Right ventricle myocardium superior (tissue), 1 donor: ENCODE results near the gene PPP2R5B. TPM values are rescaled to one million over a fixed set of nuclear protein-coding genes. Genes with fewer than 3 reads are reported as not detected.

ENCODE experiments used
- ATAC-seq: fragments of 200-7000 bp; cut with Tn5 transposase; one replicate; pipeline ENCODE4 v1.9.1; 2020; ENCODE audit warnings: mild to moderate bottlenecking; ENCODE audit not compliant: poor library complexity
- DNase-seq: peaks from one replicate; pipeline ENCODE4 v3.0.0-alpha.2; 2020
- intact Hi-C: fragments of 100-400 bp; cut with DNase I; formaldehyde crosslinking; loops from one replicate; pipeline ENCODE4 v1.11.2; 2022
- total RNA-seq: library from RNA; stranded (reverse); fragmentation: NEBNext Ultra II Directional; extraction: Animal tissue kit (Norgen Biotek cat#: 25700); gene quantifications from one replicate; pipeline ENCODE4 v1.2.1, GENCODE V29; 2021
- donor health status: DM: no; HTN: yes; CAD: no; lungs with severe emphysema.

Gene PPP2R5B
- total RNA-seq, 1 donor from 2014 or later = 20.6 TPM

DNA sequence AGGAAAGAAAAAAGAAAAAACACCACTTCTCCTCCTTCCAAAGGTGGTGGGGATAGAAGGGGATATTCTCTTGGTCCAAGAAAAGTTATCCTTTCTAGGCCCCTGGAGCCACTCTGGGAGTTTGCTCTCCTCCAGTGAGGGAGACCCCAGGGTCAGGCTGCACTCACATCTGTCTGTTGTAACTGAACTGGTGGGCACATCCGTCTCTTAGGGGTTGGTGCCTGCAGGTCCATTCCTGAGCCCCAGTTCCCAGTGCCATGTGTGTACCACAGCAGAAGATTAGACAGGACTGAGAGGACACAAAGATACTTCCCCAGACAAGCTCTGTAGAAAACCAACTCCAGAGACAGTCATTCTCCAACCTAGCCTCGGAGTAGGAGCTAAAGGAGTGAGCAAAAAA lies 4.4 kb upstream of the PPP2R5B start:
- intact Hi-C loops = no loop called here
- DNase-seq (peak; percentile 14), ATAC-seq (no peak)

DNA sequence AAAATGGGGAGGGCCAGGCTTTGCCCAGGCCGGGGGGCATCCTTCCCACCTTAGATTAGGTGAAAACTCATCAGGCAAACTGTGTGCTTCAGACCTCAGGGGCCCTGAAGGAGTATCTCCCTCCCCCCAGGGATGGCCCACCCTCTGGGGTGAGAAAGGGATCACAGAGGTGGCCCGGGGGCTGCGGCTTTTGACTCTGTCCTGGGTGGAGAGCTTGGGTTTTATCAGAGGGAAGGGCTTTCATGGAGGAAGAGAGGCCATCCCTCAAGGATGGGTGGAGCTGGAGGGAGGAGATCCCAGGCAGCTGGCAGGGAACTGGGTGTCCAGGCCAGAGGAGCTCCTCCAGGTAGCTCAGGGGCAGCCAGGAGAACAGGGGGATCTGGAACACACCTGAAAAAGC lies 3.1 kb upstream of the PPP2R5B start:
- no peak for ATAC-seq
- no peak for DNase-seq
- intact Hi-C loops = no loop called here

DNA sequence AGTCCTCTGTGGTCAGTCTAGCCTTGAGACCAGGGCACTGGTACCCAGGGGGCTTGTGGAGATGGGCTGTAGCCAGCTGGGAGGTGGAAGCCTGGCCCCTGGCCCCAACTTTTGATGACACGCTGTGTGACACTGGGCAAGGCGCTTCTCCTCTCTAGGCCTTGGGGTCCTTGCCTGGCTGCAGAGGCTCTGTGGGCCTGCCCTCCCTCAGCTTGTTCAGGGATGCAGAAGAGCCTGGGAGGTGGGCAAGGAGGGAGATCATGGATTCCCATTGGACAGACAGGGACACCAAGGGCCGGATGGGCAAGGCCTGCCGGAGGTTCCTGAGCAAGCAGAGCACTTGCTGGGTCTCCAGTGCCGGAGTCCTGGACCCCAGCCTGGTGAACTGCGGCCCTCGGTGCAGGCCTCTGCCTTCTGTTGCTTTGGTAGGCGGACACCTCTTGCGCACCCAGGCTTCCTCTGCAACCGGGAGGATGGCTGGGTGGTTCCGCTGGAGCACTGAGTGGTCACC lies 1.3 kb upstream of the PPP2R5B start:
- intact Hi-C loops = no loop called here
- DNase-seq (no peak), ATAC-seq (no peak)

DNA sequence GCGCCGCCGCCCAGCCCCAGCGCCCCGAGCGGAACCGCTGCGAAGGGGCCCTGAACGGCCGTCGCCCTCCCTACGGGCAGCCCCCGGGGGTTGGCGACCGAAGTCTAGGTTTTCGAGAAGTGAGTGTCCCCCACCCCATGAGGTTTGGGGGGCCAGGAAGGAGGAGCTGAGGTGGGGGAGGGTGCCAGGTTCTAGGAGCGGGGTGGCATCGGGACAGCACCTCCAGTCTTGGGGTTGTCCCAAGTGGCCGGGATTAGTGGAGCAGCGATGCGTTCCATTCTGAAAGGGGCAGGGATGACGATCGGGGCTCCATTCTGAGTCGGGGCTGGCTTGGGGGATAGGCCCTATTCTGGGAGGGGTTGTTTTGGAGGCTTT lies 408 bp downstream of the PPP2R5B start:
- intact Hi-C loops = no loop called here
- ATAC-seq = peak; percentile 8

DNA sequence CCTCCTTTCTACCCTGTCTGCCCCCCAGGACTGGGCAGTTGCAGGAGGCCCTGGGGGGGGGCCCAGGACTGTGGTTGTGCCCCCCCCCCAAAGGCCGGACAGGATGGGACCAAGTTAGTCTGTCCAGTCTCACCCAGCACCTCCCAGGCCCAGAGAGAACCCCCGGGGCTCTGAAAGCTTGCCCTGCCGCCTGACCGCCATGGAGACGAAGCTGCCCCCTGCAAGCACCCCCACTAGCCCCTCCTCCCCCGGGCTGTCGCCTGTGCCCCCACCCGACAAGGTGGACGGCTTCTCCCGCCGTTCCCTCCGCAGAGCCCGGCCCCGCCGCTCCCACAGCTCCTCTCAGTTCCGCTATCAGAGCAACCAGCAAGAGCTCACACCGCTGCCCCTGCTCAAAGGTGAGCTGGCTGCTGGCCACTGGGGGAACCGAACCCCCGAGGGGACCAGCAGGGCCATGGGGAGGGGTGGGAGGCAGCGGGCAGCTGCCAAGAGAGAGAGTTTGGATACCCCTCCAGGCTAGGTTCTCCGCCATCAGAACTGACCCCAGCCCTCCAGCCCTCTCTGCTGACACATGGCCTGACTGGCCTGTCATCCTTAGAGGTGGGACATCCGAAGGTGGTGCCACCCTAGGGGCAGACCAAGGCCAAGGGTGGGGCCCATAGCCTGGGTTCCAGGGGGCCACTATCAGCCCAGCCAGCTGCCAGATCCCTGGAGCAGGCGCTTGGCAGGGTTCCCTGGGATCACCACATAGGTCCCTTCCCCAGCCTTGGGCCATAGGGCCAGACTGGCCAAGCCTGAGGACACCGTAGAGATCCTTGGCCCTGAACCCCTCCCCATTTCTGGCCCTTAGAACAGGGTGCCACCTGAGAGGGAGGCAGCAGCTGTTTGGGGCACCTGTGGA lies 1.3 kb downstream of the PPP2R5B start:
- ATAC-seq (no peak), DNase-seq (no peak)
- intact Hi-C loops = no loop called here

More for the DNA sequence above, 408 bp downstream of the PPP2R5B start:
- no peak for DNase-seq

DNA sequence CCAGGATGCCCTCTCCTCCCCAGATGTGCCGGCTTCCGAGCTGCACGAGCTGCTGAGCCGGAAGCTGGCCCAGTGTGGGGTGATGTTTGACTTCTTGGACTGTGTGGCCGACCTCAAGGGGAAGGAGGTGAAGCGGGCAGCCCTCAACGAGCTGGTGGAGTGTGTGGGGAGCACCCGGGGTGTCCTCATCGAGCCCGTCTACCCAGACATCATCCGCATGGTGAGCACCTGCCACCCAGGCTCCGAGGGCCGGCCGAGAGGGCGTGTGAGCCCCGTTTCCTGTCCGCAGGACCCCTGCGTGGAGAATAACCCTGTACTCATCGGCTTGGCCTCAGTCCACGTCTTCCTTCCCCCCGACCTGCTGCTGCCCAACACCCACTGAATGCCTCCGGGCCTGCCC lies 2.2 kb downstream of the PPP2R5B start:
- intact Hi-C loops = no loop called here
- DNase-seq (no peak), ATAC-seq (no peak)

DNA sequence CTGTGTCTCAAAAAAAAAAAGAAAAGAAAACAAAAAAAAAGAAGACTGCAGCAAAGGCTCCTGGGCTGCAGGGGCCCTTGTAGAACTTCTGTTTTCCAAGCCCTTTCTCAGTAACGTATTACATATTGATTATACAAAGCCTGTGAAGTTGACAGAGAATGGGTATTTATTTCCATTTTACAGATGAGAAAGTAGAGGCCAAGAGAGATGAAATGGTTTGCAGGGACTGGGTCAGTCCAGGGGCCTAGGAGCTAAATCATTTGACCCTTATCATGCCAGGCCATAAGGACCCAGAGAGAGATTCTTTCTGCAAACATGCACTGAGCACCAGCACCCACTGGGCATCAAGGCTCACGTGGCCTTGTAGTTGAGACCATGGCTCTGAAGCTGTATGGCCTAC lies 4.5 kb downstream of the PPP2R5B start:
- no peak for ATAC-seq
- no peak for DNase-seq
- intact Hi-C loops = no loop called here

DNA sequence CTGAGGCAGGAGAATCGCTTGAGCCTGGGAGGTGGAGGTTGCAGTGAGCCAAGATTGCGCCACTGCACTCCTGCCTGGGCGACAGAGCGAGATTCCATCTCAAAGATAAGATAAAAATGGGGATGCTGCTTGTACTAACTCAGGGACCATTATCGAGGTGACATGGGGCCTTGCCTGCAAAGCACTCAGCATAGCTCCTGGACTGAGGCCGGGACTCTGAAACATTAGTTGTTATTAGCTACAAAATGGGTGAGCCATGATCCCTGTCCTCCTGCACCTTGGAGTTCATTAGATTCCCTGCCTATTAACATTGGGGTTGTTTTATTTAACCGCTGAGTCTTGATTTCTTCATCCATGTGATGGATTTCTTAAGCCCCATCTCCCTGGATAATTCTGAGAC lies 5.1 kb downstream of the PPP2R5B start:
- intact Hi-C loops = no loop called here
- ATAC-seq (no peak), DNase-seq (no peak)

DNA sequence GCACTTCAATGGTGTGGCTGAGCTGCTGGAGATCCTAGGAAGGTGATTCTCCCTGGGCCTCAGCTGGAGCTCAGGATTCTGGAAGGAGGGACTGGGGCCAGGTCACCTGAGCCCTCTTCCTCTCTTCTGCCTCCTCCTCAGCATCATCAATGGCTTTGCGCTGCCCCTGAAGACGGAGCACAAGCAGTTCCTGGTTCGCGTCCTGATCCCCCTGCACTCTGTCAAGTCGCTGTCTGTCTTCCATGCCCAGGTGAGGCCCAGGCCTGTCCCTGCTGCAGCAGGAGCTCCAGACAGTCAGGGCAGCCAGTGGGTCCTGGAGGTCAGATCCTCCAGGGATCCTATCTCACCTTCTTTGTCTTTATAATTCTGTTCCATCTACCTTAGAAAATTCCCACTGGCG lies 5.9 kb downstream of the PPP2R5B start:
- intact Hi-C loops = no loop called here
- no peak for DNase-seq

DNA sequence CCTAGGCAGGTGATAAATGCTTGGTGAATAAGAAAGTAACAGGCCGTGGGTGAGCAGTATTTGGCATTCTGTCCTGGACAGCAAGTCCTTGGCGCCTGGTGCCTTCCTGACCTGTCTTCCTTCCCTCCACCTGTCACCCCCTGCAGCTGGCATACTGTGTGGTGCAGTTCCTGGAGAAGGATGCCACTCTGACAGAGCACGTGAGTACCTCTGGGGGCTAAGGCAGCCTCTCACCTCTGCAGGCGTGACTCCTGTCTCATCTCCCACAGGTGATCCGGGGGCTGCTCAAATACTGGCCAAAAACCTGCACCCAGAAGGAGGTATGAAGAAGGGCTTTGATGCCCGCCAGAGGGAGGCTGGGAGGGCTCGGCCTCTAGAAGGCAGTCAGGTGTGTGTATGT lies 6.8 kb downstream of the PPP2R5B start:
- no peak for DNase-seq
- no peak for ATAC-seq
- intact Hi-C loops = no loop called here

More for the DNA sequence above, 5.9 kb downstream of the PPP2R5B start:
- ATAC-seq = no peak

DNA sequence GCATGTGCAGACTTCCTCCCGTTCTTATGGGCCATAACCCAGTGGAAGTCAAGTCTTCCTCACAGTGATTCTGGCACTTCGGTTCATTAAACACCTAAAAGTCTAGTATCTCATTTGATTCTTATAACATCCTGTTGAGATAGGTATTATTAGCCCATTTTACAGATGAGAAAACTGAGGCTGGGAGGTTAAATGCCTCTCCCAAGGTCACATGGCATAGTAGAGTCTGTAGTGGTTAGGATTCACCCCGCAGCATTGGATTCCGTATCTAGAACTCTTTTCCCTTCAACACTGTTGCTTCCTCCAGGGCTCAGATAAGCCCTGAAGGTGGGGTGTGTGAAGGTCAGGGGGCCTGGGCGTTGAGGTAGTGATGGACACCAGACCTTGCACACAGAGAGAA lies 7.8 kb downstream of the PPP2R5B start:
- ATAC-seq (no peak), DNase-seq (no peak)
- intact Hi-C loops = no loop called here

DNA sequence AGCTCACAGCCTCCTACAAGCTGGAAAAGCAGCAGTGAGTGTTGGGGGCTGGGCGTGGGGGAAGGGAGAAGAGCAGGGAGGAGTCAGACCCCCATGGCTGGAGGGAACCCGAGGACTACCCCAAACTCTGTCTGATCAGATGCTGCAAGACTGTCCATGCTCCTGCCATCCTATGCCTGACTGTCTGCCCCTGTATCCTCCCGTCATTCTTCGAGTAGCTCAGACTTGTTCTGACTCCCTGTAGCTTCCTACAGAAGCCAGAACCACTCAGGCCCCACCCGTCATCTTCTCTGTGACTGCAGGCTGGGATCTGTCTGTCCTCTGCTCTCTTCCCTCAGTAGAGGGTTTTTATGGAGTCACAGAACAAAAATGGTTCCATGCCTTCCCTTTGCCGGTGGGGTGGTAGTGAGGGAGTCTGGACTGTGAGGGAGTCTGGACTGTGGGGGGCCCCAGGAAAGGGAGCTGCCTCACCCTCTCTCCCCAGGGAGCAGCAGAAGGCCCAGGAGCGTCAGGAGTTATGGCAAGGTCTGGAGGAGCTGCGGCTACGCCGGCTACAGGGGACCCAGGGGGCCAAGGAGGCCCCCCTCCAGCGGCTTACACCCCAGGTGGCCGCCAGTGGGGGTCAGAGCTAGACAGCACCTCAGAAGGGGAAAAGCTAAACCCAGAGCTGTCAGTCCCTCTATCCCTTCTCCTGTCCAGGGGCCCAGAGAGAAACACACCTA lies 8.9 kb downstream of the PPP2R5B start:
- DNase-seq (no peak), ATAC-seq (no peak)
- intact Hi-C loops = no loop called here

DNA sequence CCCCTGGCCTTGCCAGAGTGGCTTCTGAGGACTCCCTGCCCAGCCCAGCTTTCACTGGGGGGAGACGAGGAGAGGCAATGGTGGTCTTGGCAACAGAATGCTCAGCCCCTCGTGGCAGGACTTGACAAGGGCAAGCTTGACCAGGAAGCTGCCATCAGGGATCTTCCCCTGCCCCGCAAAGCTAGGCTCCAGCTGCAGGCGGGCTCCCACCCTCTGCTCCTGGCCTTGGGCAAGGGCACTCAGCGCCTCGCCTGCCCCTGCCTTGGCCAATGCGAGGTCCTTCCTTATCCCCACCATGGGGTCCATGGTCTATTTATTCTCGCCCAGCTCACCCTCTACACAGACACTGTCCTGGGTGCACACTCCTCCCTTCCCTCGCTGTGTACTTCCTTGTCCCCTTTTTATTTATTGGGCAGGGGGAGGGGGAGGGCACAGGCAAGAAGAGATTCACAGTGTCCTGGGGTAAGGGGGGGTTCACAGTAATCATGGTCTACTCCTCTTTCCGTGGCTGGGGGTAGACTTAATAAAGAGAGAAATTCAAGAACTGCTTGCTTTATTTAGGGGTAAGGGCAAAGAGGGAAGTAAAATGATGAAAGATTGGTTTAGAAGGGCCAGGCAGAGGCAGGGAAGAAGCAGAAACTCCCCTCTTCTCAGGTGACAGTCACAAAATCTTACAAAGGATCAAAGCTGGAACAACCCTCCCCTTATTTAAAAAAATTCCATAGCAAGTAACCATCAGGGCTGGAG lies 9.6 kb downstream of the PPP2R5B start:
- no peak for ATAC-seq
- DNase-seq = no peak
- intact Hi-C loops = no loop called here

DNA sequence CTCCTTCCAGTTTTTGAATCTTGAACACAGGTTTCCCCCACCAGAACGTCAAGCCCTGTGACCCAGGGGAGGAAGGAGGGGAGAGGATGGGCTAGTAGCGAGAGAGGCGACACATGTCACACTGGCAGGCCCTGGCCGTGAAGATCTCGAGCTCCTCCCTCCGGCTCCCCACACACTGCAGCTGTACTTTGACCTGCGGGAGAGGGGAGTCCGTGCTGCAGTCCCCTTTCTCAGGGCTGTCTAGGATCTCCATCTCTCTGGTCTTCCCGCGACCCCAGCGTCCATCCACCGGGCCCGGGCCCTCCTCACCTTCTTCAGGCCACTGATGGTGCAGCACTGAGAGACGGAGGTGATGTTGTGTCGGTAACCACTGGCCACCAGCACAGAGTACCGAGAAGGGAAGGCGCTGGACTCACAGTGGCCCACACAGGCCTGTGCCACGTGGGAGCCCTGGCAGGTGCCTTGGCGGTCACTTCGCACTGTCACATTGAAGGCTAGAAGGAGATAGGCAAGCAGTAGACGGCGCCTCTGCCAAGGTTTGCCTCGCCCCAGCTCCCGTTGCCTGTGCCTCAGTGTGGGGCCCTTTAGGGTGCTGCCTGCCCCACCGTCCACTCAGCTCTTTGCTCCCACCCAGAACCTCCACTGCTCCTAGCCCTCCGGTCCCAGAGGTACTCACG lies 10.3 kb downstream of the PPP2R5B start:
- DNase-seq = no peak
- intact Hi-C loops = no loop called here
- peak; percentile 21 for ATAC-seq

DNA sequence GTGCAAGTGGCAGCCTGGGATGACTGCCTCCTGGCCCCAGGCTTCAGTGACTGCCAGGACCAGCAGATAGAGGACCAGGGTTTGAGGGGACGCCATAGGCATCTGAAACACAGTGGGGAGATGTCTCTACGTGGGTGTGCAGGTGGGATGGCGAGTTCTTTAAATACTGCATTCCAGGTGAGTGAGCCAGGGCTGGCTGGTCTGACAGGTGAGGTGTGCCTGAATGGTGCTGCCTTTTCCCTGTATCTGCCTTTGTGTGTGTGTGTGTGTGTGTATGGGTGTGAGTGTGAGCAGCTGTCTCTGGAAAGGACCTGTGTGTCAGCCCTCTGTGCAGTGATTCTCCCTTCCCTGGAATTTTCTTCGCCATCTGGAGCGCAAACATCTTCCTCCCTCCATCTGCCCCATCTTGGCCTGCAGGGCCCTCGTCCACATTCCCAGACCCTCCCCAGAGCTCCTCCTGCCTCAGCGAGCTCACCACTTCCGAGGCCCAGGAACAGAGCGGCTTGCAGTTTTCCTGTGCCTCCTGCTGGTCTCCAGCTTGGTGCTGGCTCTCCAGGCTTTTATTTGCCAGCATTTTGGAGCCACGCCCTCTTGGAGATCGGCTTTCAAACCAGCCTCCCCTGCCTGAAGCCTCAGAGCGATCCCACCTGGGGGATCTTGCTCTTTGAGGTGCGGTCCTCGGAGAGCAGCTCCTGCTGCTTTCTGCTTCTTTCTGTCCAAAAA lies 11.0 kb downstream of the PPP2R5B start, which contains the start of gene GPHA2:
TSS of gene GPHA2 (minus strand) at position 535 of the 723 bp plus-strand sequence. CDS start at position 102, 433 bp downstream.
- no peak for ATAC-seq
- intact Hi-C loops = no loop called here
- no peak for DNase-seq

DNA sequence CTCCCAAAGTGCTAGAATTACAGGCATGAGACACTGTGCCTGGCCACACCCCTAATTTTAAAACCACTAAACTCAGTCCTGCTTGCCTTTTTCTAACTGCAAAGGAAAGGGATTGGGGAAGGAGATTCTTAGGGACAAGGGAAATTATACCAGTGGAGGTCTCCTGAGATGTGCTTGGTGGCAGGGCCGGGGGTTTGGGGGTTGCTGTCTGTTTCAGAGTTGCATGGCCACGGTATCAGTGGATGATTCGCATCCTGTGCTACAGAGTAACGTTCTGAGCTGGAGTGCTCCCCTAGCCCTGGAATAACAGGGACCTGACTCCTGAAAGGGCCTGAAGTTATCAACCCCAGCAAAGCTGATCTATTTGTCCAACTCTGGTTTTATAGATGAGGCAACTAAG lies 12.1 kb downstream of the PPP2R5B start:
- no peak for ATAC-seq
- DNase-seq = no peak
- intact Hi-C loops = no loop called here

DNA sequence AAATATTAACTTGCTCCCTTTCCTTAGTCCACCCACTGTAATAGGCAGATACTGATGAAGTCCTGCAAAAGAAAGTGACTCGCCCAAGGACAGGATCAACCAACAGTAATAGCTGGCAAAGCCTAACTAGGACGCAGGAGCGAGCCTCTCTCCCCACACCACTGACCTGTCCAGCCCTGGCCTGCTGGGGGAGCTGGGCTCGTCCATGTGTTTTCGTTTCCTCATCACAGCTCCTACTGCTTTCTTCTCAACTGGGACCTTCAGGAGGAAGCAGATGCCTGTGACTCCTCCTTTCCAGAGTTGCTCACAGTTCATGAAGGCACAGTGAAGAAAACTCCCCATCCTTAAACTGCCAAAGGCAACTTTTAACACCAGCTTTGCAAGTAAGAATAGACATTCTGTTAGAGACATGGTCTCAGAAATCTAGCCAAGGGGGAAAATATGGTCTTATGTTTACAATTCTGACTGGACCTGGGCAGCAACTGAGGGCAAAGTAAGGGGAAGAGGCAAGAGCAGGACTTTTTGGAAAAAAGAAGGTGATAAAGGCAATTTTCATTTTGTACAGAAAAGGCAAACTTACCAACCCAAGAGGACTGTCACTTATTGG lies 22.8 kb downstream of the PPP2R5B start:
- intact Hi-C loops = no loop called here
- DNase-seq (no peak), ATAC-seq (no peak)

DNA sequence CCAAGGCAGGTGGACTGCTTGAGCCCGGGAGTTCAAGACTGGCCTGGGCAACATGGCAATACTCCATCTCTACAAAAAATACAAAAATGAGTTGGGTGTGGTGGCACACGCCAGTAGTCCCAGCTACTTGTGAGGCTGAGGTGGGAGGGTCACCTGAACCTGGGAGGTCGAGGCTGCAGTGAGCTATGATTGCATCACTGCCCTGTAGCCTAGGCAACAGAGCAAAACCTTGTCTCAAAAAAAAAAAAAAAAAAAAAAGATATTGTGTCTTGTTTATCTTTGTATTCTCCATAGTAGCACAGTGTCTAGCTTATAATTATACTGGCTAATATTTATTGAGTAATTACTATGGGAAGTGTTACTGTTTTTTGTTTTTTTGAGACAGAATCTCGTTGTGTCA lies 27.0 kb downstream of the PPP2R5B start:
- ATAC-seq = no peak
- DNase-seq = no peak
- intact Hi-C loops = no loop called here
